ENCODE data around the gene RDH13. TPM values are rescaled to one million over a fixed set of nuclear protein-coding genes. Genes with fewer than 3 reads are reported as not detected.

RDH13 gene
- total RNA-seq, 1 donor from 2014 or later, result 37.9 TPM

- Mint-ChIP-seq H3K9me3 (no peaks in the 10 kb centered on the region), H3K27ac (no peak overlapping the region), H3K4me1 (ENCODE audit: unreplicated experiment) (no peaks in the 10 kb centered on the region), H3K4me3 (no peak overlapping the region), H3K27me3 (no peaks in the 10 kb centered on the region), H3K36me3 (peaks cover 31% of the 10 kb centered on the region)
- DNase-seq (ENCODE audit: extremely low spot score, unreplicated experiment), result no peak
- TF ChIP-seq CTCF (conservative IDR thresholded peaks at IDR 0.05), result no peak
Observed at GRCh38 chr19:55106591-55106990, 43.6 kb upstream of the RDH13 start.

- Mint-ChIP-seq H3K27ac (no peak overlapping the region), H3K36me3 (peaks cover 32% of the 10 kb centered on the region), H3K4me3 (no peak overlapping the region), H3K27me3 (no peaks in the 10 kb centered on the region), H3K9me3 (no peaks in the 10 kb centered on the region), H3K4me1 (ENCODE audit: unreplicated experiment) (peaks cover 1% of the 10 kb centered on the region)
- no peak for DNase-seq (ENCODE audit: extremely low spot score, unreplicated experiment)
- no peak for TF ChIP-seq CTCF (conservative IDR thresholded peaks at IDR 0.05)
Observed at GRCh38 chr19:55105237-55105636, 42.3 kb upstream of the RDH13 start.

- H3K27ac Mint-ChIP-seq, result no peak overlapping the region
- H3K36me3 Mint-ChIP-seq, result peaks cover 30% of the 10 kb centered on the region
- no peak for TF ChIP-seq CTCF (conservative IDR thresholded peaks at IDR 0.05)
- DNase-seq (ENCODE audit: extremely low spot score, unreplicated experiment), result no peak
- H3K9me3 Mint-ChIP-seq, result no peaks in the 10 kb centered on the region
- no peak overlapping the region for H3K4me3 Mint-ChIP-seq
- no peaks in the 10 kb centered on the region for H3K27me3 Mint-ChIP-seq
- H3K4me1 Mint-ChIP-seq (ENCODE audit: unreplicated experiment), result peaks cover 8% of the 10 kb centered on the region
Observed at GRCh38 chr19:55103190-55103589, 40.2 kb upstream of the RDH13 start.

GRCh38 chr19:55101261-55101660, 38.3 kb upstream of the RDH13 start:
- TF ChIP-seq CTCF (conservative IDR thresholded peaks at IDR 0.05), result no peak
- Mint-ChIP-seq H3K4me1 (ENCODE audit: unreplicated experiment) (peaks cover 8% of the 10 kb centered on the region), H3K27ac (no peak overlapping the region), H3K9me3 (no peaks in the 10 kb centered on the region), H3K27me3 (no peaks in the 10 kb centered on the region), H3K4me3 (no peak overlapping the region), H3K36me3 (peaks cover 22% of the 10 kb centered on the region)
- peak; percentile 62 for DNase-seq (ENCODE audit: extremely low spot score, unreplicated experiment)

GRCh38 chr19:55099557-55100506, 36.9 kb upstream of the RDH13 start:
- Mint-ChIP-seq H3K27me3 (no peaks in the 10 kb centered on the region), H3K27ac (no peak overlapping the region), H3K4me1 (ENCODE audit: unreplicated experiment) (peaks cover 8% of the 10 kb centered on the region), H3K4me3 (no peak overlapping the region), H3K9me3 (no peaks in the 10 kb centered on the region), H3K36me3 (peaks cover 17% of the 10 kb centered on the region)
- peak; percentile 56 for TF ChIP-seq CTCF (conservative IDR thresholded peaks at IDR 0.05)
- DNase-seq (ENCODE audit: extremely low spot score, unreplicated experiment), result no peak
